AG09319 (cell line): ENCODE results near the gene YWHAG.

Experiments used
- DNase-seq: peaks from one replicate; pipeline ENCODE4 v3.0.0-alpha.2; 2010; ENCODE audit warnings: low read depth; ENCODE audit errors: extremely low read depth
- CTCF ChIP-seq: IDR thresholded peaks from 2 replicates; pipeline ENCODE4 v1.5.1; 2011; ENCODE audit warnings: low read depth, mild to moderate bottlenecking, inconsistent platforms, low read length, moderate library complexity

YWHAG gene

GRCh38 chr7:76327610-76328009 lies 31.2 kb downstream of the YWHAG start:
- no peak for TF ChIP-seq CTCF
- DNase-seq = no peak

GRCh38 chr7:76326646-76327233 lies 32.1 kb downstream of the YWHAG start:
- no peak for DNase-seq
- TF ChIP-seq CTCF = no peak

GRCh38 chr7:76325811-76326210 lies 33.0 kb downstream of the YWHAG start:
- TF ChIP-seq CTCF = no peak

GRCh38 chr7:76325092-76325491 lies 33.7 kb downstream of the YWHAG start:
- DNase-seq = no peak
- TF ChIP-seq CTCF = no peak

More at GRCh38 chr7:76325811-76326210, 33.0 kb downstream of the YWHAG start:
- no peak for DNase-seq

GRCh38 chr7:76318488-76319353 lies 40.1 kb downstream of the YWHAG start:
- TF ChIP-seq CTCF = peak; percentile 24
- DNase-seq = peak; percentile 86

GRCh38 chr7:76317782-76318487 lies 40.9 kb downstream of the YWHAG start:
- no peak for TF ChIP-seq CTCF
- DNase-seq = peak; percentile 91
